ENCODE results near the gene RIPOR3. TPM values are rescaled to one million over a fixed set of nuclear protein-coding genes. Genes with fewer than 3 reads are reported as not detected.
"Not testable (repeated sequence)": the region's sequence is repeated elsewhere in the genome, so short reads cannot be mapped to it uniquely, and the experiment has no call there.

Gene RIPOR3
- total RNA-seq, 1 experiment from 2014 or later = 0.07 TPM

DNA sequence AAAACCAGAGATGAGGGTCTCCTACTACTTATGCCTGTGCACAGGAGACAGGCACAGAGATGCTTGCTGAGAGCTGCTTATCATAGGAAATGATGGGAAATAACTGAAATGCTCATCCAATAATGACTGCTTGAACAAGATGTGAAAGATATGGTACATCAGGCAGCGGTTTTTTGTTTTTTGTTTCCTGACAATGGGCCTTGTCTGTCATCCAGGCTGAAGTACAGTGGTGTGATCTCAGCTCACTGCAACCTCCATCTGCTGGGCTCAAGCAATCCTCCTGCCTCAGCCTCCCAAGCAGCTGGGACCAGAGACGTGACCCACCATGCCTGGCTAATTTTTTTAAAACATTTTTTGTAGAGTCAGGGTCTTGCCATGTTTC, 1.2 kb upstream of the RIPOR3 start:
- H3K36me3 ChIP-seq = no peaks in the 10 kb centered on the region
- DNase-seq = no peak
- H3K9me3 ChIP-seq = no peaks in the 10 kb centered on the region
- no peak overlapping the region for H3K4me3 ChIP-seq
- H3K27me3 ChIP-seq = no peaks in the 10 kb centered on the region

DNA sequence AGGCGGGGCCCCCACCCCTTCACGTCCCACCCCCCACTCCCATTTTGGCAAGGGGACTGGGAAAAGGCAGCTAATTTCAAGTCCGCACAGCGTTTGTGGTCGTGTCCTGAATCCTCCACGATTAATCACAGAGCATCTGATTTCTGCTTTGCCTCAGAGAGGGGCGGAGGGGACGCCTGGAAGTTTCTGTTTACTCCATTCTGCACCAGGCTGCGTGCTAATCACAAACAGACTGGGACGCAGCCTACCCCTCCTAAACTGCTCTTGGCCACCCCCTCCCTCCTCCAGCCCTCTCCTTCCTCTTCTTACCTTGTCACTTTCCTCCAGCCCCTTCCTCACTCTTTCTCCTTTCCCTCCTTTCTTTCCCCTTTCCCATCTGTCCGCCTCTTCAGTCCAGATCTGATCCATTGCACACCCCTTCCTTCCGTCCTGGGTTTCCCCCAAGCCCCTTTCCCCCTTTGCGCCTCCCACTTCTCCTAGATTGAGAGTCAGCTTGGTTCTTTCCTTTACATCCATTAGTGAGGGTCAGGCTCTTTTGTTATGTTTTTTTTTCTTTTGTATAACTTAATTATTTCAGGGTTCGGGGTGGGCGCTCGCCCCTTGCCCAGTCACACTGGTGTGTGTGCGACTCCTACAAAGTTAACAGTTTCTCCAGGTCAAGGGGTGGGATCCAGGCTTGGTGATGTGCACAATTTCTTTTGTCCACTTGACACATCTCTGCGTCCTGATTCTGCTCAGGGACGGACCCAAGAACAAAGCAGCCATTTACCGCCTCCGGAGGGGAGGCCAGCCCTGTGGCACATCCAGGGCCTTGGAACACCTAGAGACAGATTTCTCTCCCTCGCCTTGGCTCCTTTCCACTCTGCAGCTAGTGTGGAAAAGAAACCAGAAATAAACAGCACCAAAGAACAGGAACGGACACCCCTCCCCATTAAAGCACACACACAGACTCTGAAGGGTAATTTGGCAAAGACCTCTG, 520 bp upstream of the RIPOR3 start:
- Histone ChIP-seq H3K36me3 (no peaks in the 10 kb centered on the region), H3K9me3 (no peaks in the 10 kb centered on the region), H3K4me3 (no peak overlapping the region), H3K27me3 (no peaks in the 10 kb centered on the region)
- no peak for DNase-seq

DNA sequence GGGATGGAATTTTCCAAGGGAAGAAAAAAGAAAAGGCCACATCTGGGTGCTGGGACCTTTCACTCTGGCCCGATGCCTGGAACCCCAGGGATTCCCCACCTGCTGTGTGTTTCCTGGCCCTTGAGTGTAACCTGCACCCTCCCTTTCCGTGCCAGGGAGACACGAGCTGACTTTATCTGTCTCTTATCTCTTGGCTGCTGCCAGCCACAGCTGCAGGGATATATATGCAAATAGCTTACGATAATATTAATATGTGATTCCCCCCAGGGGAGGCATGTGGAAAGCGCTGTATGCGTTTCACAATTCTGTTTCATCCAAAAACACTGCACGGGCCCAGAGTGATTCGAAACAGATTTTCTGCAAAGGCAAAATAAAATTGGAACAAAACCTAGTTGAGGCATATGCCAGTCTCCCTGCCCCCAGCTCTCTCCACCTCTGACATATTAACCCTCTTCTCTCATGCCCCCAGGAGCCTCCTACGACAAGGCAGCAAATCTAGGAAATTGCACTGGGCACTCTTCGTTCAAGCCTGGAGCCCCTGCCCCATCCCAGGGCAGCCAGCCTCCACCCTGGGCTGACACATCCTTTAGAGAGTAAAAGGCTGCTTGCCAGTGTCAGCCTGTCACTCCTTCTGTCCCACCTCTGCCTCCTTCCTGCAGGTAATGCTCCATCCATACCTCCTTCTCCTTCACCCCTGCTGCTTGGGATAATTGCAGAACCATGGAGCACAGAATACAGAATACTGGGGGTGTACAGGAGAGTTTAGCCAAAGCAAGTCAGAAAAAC, 1.3 kb downstream of the RIPOR3 start:
- Histone ChIP-seq H3K36me3 (no peaks in the 10 kb centered on the region), H3K4me3 (no peak overlapping the region), H3K27me3 (no peaks in the 10 kb centered on the region), H3K9me3 (no peaks in the 10 kb centered on the region)
- no peak for DNase-seq

- Histone ChIP-seq H3K9me3 (no peaks in the 10 kb centered on the region), H3K27me3 (no peaks in the 10 kb centered on the region), H3K36me3 (no peaks in the 10 kb centered on the region), H3K4me3 (no peak overlapping the region)
- no peak for DNase-seq
Observed at GRCh38 chr20:50688256-50688975, 2.9 kb downstream of the RIPOR3 start.

GRCh38 chr20:50686821-50687220, 4.5 kb downstream of the RIPOR3 start:
- no peak for DNase-seq
- H3K36me3 ChIP-seq = no peaks in the 10 kb centered on the region
- H3K27me3 ChIP-seq = no peaks in the 10 kb centered on the region
- H3K9me3 ChIP-seq = no peaks in the 10 kb centered on the region
- no peak overlapping the region for H3K4me3 ChIP-seq

- H3K36me3 ChIP-seq = no peaks in the 10 kb centered on the region
- no peak overlapping the region for H3K4me3 ChIP-seq
- no peaks in the 10 kb centered on the region for H3K27me3 ChIP-seq
- DNase-seq = no peak
- no peaks in the 10 kb centered on the region for H3K9me3 ChIP-seq
Observed at GRCh38 chr20:50683570-50683969, 7.8 kb downstream of the RIPOR3 start.

GRCh38 chr20:50682947-50683530, 8.3 kb downstream of the RIPOR3 start:
- Histone ChIP-seq H3K4me3 (no peak overlapping the region), H3K9me3 (no peaks in the 10 kb centered on the region), H3K27me3 (no peaks in the 10 kb centered on the region), H3K36me3 (no peaks in the 10 kb centered on the region)
- no peak for DNase-seq

- Histone ChIP-seq H3K36me3 (no peaks in the 10 kb centered on the region), H3K9me3 (no peaks in the 10 kb centered on the region), H3K4me3 (no peak overlapping the region), H3K27me3 (no peaks in the 10 kb centered on the region)
- no peak for DNase-seq
Observed at GRCh38 chr20:50682065-50682464, 9.3 kb downstream of the RIPOR3 start.

GRCh38 chr20:50681359-50682064, 9.8 kb downstream of the RIPOR3 start:
- Histone ChIP-seq H3K9me3 (no peaks in the 10 kb centered on the region), H3K4me3 (no peak overlapping the region), H3K36me3 (no peaks in the 10 kb centered on the region), H3K27me3 (no peaks in the 10 kb centered on the region)
- DNase-seq = no peak

DNA sequence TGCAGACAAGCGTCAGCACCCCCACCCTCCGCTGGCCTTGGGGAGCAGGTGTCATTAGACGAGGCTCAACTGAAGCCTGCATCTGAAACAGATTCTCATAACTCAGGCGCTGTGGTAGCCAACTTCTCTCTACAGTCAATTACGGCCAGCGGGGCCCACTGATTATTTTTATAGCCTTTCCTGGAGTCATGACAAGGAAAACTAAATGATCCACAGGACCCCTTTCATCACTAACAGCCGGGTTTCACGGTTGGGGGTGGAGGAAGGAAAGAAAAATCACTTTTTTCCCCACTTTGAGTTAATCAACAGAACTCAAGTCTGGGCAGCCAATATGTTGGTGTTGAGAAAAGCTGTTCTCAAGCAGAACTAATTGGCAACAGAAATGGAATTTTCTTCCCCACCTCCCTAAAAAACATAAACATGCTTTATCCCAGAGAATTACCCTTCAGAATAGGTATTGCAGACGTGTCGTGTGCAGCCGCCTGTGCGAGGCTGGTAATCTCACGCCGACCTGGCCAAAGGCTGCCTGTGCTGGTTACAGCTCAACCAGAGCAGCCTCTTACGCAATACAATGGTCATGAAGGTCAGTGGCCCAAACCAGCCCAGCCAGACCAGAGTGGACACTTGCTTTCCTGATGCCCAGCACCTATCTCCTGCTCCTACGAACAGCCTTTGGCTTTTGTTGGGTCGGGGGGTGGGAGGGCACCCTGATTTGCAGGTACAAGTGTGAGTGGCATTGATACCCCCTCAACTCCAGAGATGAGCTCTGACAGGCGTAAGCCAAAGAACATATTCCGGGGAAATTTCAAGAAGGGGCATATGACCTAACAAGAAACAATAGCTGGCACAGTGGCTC, 11.0 kb downstream of the RIPOR3 start:
- no peaks in the 10 kb centered on the region for H3K27me3 ChIP-seq
- H3K9me3 ChIP-seq = no peaks in the 10 kb centered on the region
- no peak for DNase-seq
- H3K4me3 ChIP-seq = no peak overlapping the region
- no peaks in the 10 kb centered on the region for H3K36me3 ChIP-seq

DNA sequence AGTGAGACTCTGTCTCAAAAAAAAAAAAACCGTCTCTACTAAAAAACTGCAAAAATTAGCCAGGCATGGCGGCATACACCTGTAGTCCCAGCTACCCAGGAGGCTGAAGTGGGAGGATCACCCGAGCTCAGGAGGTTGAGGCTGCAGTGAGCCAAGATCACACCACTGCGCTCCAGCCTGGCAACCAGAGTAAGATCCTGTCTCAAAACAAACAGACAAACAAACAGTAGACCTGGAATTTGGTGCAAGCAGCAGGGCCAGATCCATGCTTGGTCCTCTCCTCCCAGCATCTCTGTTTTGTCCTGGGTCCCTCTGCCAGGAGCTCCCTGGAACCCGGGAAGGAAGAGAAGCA, 11.6 kb downstream of the RIPOR3 start:
- Histone ChIP-seq H3K36me3 (no peaks in the 10 kb centered on the region), H3K27me3 (no peaks in the 10 kb centered on the region), H3K4me3 (no peak overlapping the region), H3K9me3 (no peaks in the 10 kb centered on the region)
- no peak for DNase-seq

- Histone ChIP-seq H3K27me3 (no peaks in the 10 kb centered on the region), H3K9me3 (no peaks in the 10 kb centered on the region), H3K4me3 (no peak overlapping the region), H3K36me3 (no peaks in the 10 kb centered on the region)
- DNase-seq = peak; percentile 24
Observed at GRCh38 chr20:50678169-50678898, 13.0 kb downstream of the RIPOR3 start.

- no peak for DNase-seq
- Histone ChIP-seq H3K9me3 (no peaks in the 10 kb centered on the region), H3K36me3 (no peaks in the 10 kb centered on the region), H3K4me3 (no peak overlapping the region), H3K27me3 (no peaks in the 10 kb centered on the region)
Observed at GRCh38 chr20:50676858-50677257, 14.5 kb downstream of the RIPOR3 start.

GRCh38 chr20:50676377-50676731, 15.0 kb downstream of the RIPOR3 start:
- not testable (repeated sequence) for H3K9me3 ChIP-seq, DNase-seq, H3K36me3 ChIP-seq, H3K27me3 ChIP-seq, H3K4me3 ChIP-seq

Data from MG63 (cell line).